ENCODE measurements around the gene GPR32.

Gene GPR32

DNA sequence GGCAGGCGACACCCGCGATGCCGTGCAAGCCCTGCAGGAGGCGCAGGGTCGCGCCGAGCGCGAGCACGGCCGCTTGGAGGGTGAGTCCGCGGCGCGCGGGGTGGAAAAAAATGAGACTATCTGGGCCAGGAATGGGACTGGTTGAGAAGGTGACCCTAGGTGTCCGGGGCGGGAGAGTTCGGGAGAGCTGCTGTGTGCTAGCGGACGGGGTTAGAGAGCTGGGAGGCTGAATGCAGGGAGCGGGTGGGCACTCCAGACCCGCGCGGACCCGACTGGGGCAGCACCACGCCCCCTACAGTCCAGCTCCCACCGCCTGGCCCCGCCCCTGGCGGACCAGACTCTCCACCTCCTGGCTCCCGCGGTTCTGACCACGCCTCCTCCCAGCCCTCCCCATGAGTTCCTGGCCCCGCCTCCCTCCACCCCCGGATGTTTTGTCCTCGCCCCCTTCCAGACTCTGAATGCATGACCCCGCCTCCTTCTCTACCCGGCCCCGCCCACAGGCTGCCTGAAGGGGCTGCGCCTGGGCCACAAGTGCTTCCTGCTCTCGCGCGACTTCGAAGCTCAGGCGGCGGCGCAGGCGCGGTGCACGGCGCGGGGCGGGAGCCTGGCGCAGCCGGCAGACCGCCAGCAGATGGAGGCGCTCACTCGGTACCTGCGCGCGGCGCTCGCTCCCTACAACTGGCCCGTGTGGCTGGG is 45.6 kb upstream of the GPR32 start:
- peak; percentile 99 for DNase-seq (ENCODE audit: low read depth)
- H3K4me3 ChIP-seq (ENCODE audit: low read length) = peak overlapping the region; percentile 82

DNA sequence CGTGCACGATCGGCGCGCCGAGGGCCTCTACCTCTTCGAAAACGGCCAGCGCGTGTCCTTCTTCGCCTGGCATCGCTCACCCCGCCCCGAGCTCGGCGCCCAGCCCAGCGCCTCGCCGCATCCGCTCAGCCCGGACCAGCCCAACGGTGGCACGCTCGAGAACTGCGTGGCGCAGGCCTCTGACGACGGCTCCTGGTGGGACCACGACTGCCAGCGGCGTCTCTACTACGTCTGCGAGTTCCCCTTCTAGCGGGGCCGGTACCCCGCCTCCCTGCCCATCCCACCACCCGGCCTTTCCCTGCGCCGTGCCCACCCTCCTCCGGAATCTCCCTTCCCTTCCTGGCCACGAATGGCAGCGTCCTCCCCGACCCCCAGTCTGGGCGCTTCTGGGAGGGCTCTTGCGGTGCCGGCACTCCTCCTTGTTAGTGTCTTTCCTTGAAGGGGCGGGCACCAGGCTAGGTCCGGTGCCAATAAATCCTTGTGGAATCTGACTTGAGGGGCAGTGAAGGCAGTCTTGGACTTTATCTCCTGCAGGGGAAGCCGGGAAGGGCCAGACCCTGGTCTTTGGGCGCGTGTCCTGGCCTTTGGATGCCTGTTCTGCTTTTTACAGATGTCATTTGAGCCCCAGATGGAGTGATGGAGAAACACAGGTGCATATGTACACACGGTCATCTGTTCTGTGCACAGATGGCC is 44.9 kb upstream of the GPR32 start:
- H3K4me3 ChIP-seq (ENCODE audit: low read length) = peak overlapping the region; percentile 82
- peak; percentile 13 for DNase-seq (ENCODE audit: low read depth)
- TF ChIP-seq, protein P1, sequence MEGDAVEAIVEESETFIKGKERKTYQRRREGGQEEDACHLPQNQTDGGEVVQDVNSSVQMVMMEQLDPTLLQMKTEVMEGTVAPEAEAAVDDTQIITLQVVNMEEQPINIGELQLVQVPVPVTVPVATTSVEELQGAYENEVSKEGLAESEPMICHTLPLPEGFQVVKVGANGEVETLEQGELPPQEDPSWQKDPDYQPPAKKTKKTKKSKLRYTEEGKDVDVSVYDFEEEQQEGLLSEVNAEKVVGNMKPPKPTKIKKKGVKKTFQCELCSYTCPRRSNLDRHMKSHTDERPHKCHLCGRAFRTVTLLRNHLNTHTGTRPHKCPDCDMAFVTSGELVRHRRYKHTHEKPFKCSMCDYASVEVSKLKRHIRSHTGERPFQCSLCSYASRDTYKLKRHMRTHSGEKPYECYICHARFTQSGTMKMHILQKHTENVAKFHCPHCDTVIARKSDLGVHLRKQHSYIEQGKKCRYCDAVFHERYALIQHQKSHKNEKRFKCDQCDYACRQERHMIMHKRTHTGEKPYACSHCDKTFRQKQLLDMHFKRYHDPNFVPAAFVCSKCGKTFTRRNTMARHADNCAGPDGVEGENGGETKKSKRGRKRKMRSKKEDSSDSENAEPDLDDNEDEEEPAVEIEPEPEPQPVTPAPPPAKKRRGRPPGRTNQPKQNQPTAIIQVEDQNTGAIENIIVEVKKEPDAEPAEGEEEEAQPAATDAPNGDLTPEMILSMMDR (conservative IDR thresholded peaks at IDR 0.05; ENCODE audit: low read length) = no peak

More for the DNA sequence above, 45.6 kb upstream of the GPR32 start:
- TF ChIP-seq, protein P1 (conservative IDR thresholded peaks at IDR 0.05; ENCODE audit: low read length) = peak; percentile 49

DNA sequence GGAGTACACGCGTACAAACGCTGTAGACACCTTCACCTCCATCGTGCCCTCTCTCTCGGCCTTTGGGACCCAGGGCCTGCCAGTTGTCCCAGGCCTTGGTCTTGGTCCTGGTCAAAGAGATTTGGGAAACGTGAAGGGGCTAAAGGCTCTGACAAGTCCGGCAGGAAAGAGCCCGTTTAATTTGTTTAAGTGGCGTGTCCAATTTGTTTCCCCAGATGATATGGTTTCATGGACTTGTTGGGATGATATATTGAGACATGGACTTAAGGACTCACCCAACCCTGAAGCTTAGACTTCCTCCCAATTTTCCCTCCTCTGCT is 44.4 kb upstream of the GPR32 start:
- peak overlapping the region; percentile 82 for H3K4me3 ChIP-seq (ENCODE audit: low read length)
- TF ChIP-seq, protein P1 (conservative IDR thresholded peaks at IDR 0.05; ENCODE audit: low read length) = no peak
- DNase-seq (ENCODE audit: low read depth) = no peak

DNA sequence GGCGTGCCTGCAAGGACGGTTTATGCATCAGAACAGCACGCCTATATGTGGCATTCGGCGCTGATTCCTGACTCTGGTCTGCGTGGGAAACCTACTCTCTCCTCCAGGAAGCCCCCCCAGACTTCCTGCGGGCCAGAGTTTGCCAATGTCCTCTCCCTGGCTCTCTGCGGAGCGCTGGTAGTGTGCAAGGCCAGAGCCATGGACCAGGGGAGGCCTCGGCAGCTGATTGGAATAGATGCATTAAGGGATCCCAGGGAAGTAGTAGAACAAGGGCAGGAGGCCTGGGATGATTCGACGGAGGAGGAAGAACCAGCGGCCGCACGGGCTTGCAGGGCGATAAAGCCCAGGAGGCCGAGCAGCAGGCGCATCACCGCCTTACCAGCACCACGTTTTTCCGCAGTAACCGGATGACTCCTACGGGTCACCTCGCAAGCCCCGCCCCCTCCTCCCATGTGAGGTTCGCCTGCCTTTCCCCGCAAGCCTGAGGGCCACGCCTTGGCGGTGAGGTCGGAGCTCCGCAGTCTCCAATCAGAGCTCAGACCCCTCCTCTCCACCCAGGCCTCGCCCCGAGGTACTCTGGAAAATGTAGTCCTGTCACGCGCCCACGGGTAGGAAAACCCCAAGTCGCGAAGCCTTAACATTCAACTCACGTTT is 42.1 kb upstream of the GPR32 start:
- no peak overlapping the region for H3K4me3 ChIP-seq (ENCODE audit: low read length)
- TF ChIP-seq, protein P1 (conservative IDR thresholded peaks at IDR 0.05; ENCODE audit: low read length) = no peak
- peak; percentile 62 for DNase-seq (ENCODE audit: low read depth)

DNA sequence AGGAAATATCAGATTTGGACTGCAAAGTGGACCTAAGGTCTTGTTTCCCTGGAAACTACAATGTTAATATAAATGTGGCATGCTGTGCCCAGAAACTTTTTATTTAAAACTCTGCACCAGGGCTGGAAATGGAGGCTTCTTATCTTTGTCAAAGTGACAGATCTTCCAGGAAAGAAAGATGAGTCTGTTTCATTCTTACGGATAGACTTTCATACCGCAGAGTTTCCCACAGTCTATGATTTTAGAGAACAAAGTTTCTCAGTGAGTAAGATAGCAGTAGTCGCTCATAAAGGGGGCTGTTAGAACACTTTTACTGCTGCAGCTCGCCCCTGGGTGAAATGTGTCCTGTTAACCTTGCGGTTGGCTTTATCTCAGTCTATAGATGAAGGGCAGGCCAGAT is 40.4 kb upstream of the GPR32 start:
- no peak overlapping the region for H3K4me3 ChIP-seq (ENCODE audit: low read length)
- TF ChIP-seq, protein P1 (conservative IDR thresholded peaks at IDR 0.05; ENCODE audit: low read length) = no peak
- DNase-seq (ENCODE audit: low read depth) = no peak

DNA sequence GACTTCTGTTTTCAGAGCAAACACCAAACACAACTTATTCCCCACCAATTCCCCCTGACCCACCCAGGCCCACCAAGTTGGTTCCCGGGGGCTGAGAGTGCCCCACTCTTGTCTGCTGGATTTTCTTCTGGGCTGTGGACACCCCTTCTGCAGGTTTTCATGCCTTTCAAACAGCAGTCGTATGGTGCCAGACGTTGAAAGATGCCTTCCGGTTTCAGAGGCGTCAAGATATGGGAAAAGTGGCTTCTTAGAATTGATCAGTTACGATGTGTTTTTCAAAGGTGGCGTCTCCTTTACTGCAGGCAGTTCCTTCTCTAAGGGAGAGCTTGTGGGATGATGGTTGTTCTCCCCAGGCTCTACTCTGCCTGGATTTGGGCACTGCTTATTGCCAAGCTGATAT is 34.4 kb upstream of the GPR32 start:
- DNase-seq (ENCODE audit: low read depth) = no peak
- H3K4me3 ChIP-seq (ENCODE audit: low read length) = no peak overlapping the region
- TF ChIP-seq, protein P1 (conservative IDR thresholded peaks at IDR 0.05; ENCODE audit: low read length) = no peak
